ENCODE results near the gene SATB1. TPM values are rescaled to one million over a fixed set of nuclear protein-coding genes. Genes with fewer than 3 reads are reported as not detected.
A peak's percentile ranks its signal among the peaks of the same experiment; 100 is the strongest.

The SATB1 gene
- total RNA-seq, 2 experiments from 2014 or later, result 390 to 393 TPM

DNA sequence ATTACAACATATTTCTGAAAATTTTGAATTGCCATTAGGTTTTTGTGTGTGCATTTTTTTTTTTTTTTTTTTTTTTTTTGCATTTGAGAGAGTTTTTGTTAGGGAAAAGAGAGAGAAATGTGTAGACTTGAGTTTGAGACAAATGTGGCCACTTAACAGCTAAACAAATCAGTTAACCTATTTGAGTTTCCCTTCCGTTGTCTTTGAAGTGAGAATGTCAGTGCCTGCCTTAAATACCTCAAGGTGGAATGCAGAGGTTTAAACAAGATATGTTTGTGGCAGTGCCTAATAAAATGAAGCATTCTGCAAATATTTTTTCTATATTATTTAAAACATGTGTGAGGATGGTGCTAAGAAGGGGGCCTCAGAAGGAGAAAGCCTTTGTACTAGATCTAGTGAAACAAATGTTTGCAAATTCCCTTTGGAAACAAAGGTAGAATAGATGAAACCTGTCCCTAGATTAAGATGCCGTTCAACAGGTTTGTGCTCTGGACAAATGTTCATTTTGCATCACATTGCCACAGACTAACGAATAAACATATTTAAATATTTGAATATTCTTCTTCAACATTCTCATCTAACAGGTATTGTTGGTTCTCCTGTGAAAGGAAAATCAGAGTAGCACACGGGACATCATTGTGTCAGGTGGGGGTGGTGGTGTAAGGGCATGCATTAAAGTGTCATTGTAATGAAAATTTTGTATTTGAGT is 80.7 kb downstream of the SATB1 start:
- H3K36me3 ChIP-seq (ENCODE audit: insufficient read depth, low read length), result peaks cover 16% of the 10 kb centered on the region
- Mint-ChIP-seq H3K27ac (peak overlapping the region; percentile 40), H3K27me3 (no peaks in the 10 kb centered on the region), H3K9me3 (no peaks in the 10 kb centered on the region), H3K4me1 (ENCODE audit: low read depth) (peaks cover 40% of the 10 kb centered on the region), H3K4me3 (no peak overlapping the region), H3K36me3 (ENCODE audit: low read depth) (peaks cover 27% of the 10 kb centered on the region)
- no peak overlapping the region for H3K4me3 ChIP-seq (ENCODE audit: low read length)
- no peaks in the 10 kb centered on the region for H3K9me3 ChIP-seq (ENCODE audit: control insufficient read depth in 1 of 2, insufficient read depth in 1 of 2, low read length in 2 of 2)
- no peak overlapping the region for H3K27ac ChIP-seq (ENCODE audit: low read depth in 1 of 2, low read length in 2 of 2)
- H3K27me3 ChIP-seq (ENCODE audit: control insufficient read depth in 1 of 2, insufficient read depth in 2 of 2, low read length in 2 of 2), result no peaks in the 10 kb centered on the region
- ChIA-PET POLR2A (no interaction called here), CTCF (no interaction called here)
- DNase-seq (peak in 1 of 14 experiments; percentile 11), ATAC-seq (ENCODE audit: poor library complexity) (no peak)
- intact Hi-C loops (cut with DNase I, micrococcal nuclease), result no loop called here
- TF ChIP-seq, protein P1, sequence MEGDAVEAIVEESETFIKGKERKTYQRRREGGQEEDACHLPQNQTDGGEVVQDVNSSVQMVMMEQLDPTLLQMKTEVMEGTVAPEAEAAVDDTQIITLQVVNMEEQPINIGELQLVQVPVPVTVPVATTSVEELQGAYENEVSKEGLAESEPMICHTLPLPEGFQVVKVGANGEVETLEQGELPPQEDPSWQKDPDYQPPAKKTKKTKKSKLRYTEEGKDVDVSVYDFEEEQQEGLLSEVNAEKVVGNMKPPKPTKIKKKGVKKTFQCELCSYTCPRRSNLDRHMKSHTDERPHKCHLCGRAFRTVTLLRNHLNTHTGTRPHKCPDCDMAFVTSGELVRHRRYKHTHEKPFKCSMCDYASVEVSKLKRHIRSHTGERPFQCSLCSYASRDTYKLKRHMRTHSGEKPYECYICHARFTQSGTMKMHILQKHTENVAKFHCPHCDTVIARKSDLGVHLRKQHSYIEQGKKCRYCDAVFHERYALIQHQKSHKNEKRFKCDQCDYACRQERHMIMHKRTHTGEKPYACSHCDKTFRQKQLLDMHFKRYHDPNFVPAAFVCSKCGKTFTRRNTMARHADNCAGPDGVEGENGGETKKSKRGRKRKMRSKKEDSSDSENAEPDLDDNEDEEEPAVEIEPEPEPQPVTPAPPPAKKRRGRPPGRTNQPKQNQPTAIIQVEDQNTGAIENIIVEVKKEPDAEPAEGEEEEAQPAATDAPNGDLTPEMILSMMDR (IDR thresholded peaks at IDR 0.05), result no peak
- H3K4me1 ChIP-seq (ENCODE audit: insufficient read depth, low read length), result no peaks in the 10 kb centered on the region

DNA sequence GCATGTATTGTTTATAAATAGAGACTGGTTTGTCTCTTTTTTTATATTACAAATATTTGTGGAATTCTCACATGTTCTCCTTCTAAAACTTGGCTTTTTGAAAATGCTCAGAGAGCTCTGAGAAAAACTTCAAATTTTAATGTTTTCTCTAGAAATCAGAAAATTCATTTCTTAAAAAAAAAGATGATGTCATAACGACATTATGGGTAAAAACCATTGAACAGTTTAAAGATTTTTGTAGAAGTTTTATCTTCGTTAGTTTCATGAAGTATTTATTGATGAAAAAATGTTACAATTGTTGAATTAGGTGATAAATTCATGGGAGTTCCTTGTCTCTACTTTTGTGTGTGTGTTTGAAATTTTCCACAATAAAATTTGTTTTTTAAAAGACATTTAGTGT is 81.3 kb downstream of the SATB1 start:
- peaks cover 34% of the 10 kb centered on the region for H3K4me1 Mint-ChIP-seq (ENCODE audit: low read depth)
- H3K4me3 Mint-ChIP-seq, result no peak overlapping the region
- H3K27ac Mint-ChIP-seq, result no peak overlapping the region
- H3K9me3 Mint-ChIP-seq, result no peaks in the 10 kb centered on the region
- Histone ChIP-seq H3K9me3 (ENCODE audit: control insufficient read depth in 1 of 2, insufficient read depth in 1 of 2, low read length in 2 of 2) (no peaks in the 10 kb centered on the region), H3K36me3 (ENCODE audit: insufficient read depth, low read length) (peaks cover 10% of the 10 kb centered on the region), H3K27me3 (ENCODE audit: control insufficient read depth in 1 of 2, insufficient read depth in 2 of 2, low read length in 2 of 2) (no peaks in the 10 kb centered on the region), H3K27ac (ENCODE audit: low read depth in 1 of 2, low read length in 2 of 2) (no peak overlapping the region), H3K4me1 (ENCODE audit: insufficient read depth, low read length) (no peaks in the 10 kb centered on the region), H3K4me3 (ENCODE audit: low read length) (no peak overlapping the region)
- ATAC-seq (ENCODE audit: poor library complexity), result no peak
- DNase-seq, result no peak
- TF ChIP-seq, protein P1 (IDR thresholded peaks at IDR 0.05), result no peak
- H3K27me3 Mint-ChIP-seq, result no peaks in the 10 kb centered on the region
- ChIA-PET POLR2A (no interaction called here), CTCF (no interaction called here)
- intact Hi-C loops (cut with DNase I, micrococcal nuclease), result no loop called here
- H3K36me3 Mint-ChIP-seq (ENCODE audit: low read depth), result peaks cover 21% of the 10 kb centered on the region

DNA sequence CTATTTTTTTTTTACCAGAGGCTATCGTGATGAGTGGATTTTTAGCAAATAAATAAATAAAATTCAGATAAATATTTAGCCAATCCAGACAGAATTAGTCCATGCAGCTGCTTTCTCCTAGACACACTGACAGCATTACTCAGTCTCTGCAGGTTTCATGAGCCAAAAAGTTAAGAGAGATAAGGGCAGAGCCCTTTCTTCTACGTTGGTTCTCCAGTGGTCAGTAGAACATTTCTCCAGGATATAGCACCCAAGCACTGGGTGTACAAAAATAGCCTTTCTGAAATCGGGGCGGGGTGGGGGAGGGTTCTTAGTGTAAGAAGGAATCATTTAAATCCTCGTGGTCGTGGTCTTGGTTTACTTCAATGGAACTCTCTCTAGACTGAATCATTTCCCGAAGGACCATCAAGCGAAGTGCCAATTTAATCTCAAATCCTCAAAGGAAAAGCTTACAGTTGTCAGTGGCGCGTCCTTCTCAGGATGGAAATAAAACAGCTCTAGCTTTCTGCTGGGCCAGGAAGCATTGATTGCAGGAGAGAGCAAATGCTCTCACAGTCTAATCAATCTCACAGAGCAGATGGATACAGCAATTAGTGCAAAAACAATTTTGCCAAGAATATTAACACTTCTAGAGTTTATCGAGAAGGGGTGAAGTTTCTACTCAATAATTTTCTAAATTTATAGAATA is 86.2 kb downstream of the SATB1 start:
- intact Hi-C loops (cut with DNase I, micrococcal nuclease), result no loop called here
- no peak overlapping the region for H3K4me3 Mint-ChIP-seq
- Histone ChIP-seq H3K27me3 (ENCODE audit: control insufficient read depth in 1 of 2, insufficient read depth in 2 of 2, low read length in 2 of 2) (no peaks in the 10 kb centered on the region), H3K4me3 (ENCODE audit: low read length) (no peak overlapping the region), H3K9me3 (ENCODE audit: control insufficient read depth in 1 of 2, insufficient read depth in 1 of 2, low read length in 2 of 2) (no peaks in the 10 kb centered on the region), H3K4me1 (ENCODE audit: insufficient read depth, low read length) (no peaks in the 10 kb centered on the region), H3K36me3 (ENCODE audit: insufficient read depth, low read length) (no peaks in the 10 kb centered on the region), H3K27ac (ENCODE audit: low read depth in 1 of 2, low read length in 2 of 2) (no peak overlapping the region)
- H3K4me1 Mint-ChIP-seq (ENCODE audit: low read depth), result peaks cover 18% of the 10 kb centered on the region
- POLR2A ChIA-PET, result no interaction called here
- no peaks in the 10 kb centered on the region for H3K27me3 Mint-ChIP-seq
- H3K9me3 Mint-ChIP-seq, result no peaks in the 10 kb centered on the region
- TF ChIP-seq, protein P1 (IDR thresholded peaks at IDR 0.05), result no peak
- ATAC-seq (ENCODE audit: poor library complexity), result no peak
- CTCF ChIA-PET, result no interaction called here
- no peak overlapping the region for H3K27ac Mint-ChIP-seq
- no peaks in the 10 kb centered on the region for H3K36me3 Mint-ChIP-seq (ENCODE audit: low read depth)
- no peak for DNase-seq

Data from CD4-positive, alpha-beta T cell (primary cell).